T-helper 2 cell treated with Interferon-gamma antibody and Interleukin-4, amounts not matched to agents 5 μg/mL and 100 μg/mL, for 36 hours (primary cell): ENCODE data around the gene FNDC10.
A peak's percentile ranks its signal among the peaks of the same experiment; 100 is the strongest.

Source experiments
- DNase-seq: peaks from one replicate; pipeline ENCODE4 v3.0.0; 2021; ENCODE audit warnings: low spot score
- H3K27ac Mint-ChIP-seq: one replicate; pipeline ENCODE4 v1.8.0; 2021; ENCODE audit warnings: mild to moderate bottlenecking, mixed read lengths
- H3K27me3 Mint-ChIP-seq: one replicate; pipeline ENCODE4 v1.8.0; 2021; ENCODE audit warnings: low read depth, mixed read lengths
- H3K36me3 Mint-ChIP-seq: one replicate; pipeline ENCODE4 v1.8.0; 2021; ENCODE audit warnings: low read depth, mixed read lengths
- H3K4me1 Mint-ChIP-seq: one replicate; pipeline ENCODE4 v1.8.0; 2021; ENCODE audit warnings: low read depth, mixed read lengths
- H3K4me3 Mint-ChIP-seq: one replicate; pipeline ENCODE4 v1.8.0; 2022; ENCODE audit warnings: mild to moderate bottlenecking, moderate library complexity, mixed read lengths
- H3K9me3 Mint-ChIP-seq: one replicate; pipeline ENCODE4 v1.8.0; 2021; ENCODE audit warnings: mixed read lengths

Gene FNDC10

GRCh38 chr1:1591452-1591851 lies 8.5 kb downstream of the FNDC10 start:
- DNase-seq: no peak
- H3K36me3 Mint-ChIP-seq: no peaks in the 10 kb centered on the region

GRCh38 chr1:1583347-1584010 lies 16.5 kb downstream of the FNDC10 start:
- no peak overlapping the region for H3K4me3 Mint-ChIP-seq
- H3K4me1 Mint-ChIP-seq: no peaks in the 10 kb centered on the region
- H3K9me3 Mint-ChIP-seq: no peaks in the 10 kb centered on the region
- H3K36me3 Mint-ChIP-seq: no peaks in the 10 kb centered on the region
- no peak overlapping the region for H3K27ac Mint-ChIP-seq
- H3K27me3 Mint-ChIP-seq: peaks cover 8% of the 10 kb centered on the region
- DNase-seq: no peak

More at GRCh38 chr1:1591452-1591851, 8.5 kb downstream of the FNDC10 start:
- no peaks in the 10 kb centered on the region for H3K9me3 Mint-ChIP-seq
- H3K4me3 Mint-ChIP-seq: no peak overlapping the region
- H3K27ac Mint-ChIP-seq: no peak overlapping the region
- no peaks in the 10 kb centered on the region for H3K4me1 Mint-ChIP-seq
- no peaks in the 10 kb centered on the region for H3K27me3 Mint-ChIP-seq

- Mint-ChIP-seq H3K27ac (no peak overlapping the region), H3K9me3 (no peaks in the 10 kb centered on the region), H3K36me3 (no peaks in the 10 kb centered on the region), H3K27me3 (peaks cover 8% of the 10 kb centered on the region), H3K4me3 (no peak overlapping the region), H3K4me1 (no peaks in the 10 kb centered on the region)
- DNase-seq: no peak
Observed at GRCh38 chr1:1582585-1583346, 17.2 kb downstream of the FNDC10 start.

- no peak overlapping the region for H3K4me3 Mint-ChIP-seq
- H3K27me3 Mint-ChIP-seq: peaks cover 8% of the 10 kb centered on the region
- H3K4me1 Mint-ChIP-seq: peaks cover 13% of the 10 kb centered on the region
- H3K36me3 Mint-ChIP-seq: peaks cover 5% of the 10 kb centered on the region
- no peaks in the 10 kb centered on the region for H3K9me3 Mint-ChIP-seq
- DNase-seq: no peak
- H3K27ac Mint-ChIP-seq: no peak overlapping the region
Observed at GRCh38 chr1:1578371-1578940, 21.5 kb downstream of the FNDC10 start.

GRCh38 chr1:1577367-1578011 lies 22.4 kb downstream of the FNDC10 start:
- peaks cover 9% of the 10 kb centered on the region for H3K36me3 Mint-ChIP-seq
- no peak for DNase-seq
- H3K27ac Mint-ChIP-seq: no peak overlapping the region
- no peak overlapping the region for H3K4me3 Mint-ChIP-seq
- H3K4me1 Mint-ChIP-seq: peaks cover 13% of the 10 kb centered on the region
- H3K9me3 Mint-ChIP-seq: no peaks in the 10 kb centered on the region
- H3K27me3 Mint-ChIP-seq: peaks cover 8% of the 10 kb centered on the region

- Mint-ChIP-seq H3K9me3 (no peaks in the 10 kb centered on the region), H3K27ac (peak within 1 kb of the TSS; percentile 99), H3K4me3 (peak within 1 kb of the TSS; percentile 96), H3K4me1 (peaks cover 15% of the 10 kb centered on the region), H3K27me3 (no peaks in the 10 kb centered on the region), H3K36me3 (peaks cover 20% of the 10 kb centered on the region)
- peak; percentile 94 for DNase-seq
Observed at GRCh38 chr1:1574721-1575537, 25.0 kb downstream of the FNDC10 start, which contains the start of gene SSU72. Gene SSU72 (minus strand): TSS chr1:1574863. CDS start chr1:1574557, 306 bp downstream.

GRCh38 chr1:1573843-1574720 lies 25.9 kb downstream of the FNDC10 start:
- peaks cover 17% of the 10 kb centered on the region for H3K4me1 Mint-ChIP-seq
- H3K36me3 Mint-ChIP-seq: peaks cover 21% of the 10 kb centered on the region
- H3K9me3 Mint-ChIP-seq: no peaks in the 10 kb centered on the region
- peak overlapping the region; percentile 96 for H3K4me3 Mint-ChIP-seq
- no peak for DNase-seq
- peak overlapping the region; percentile 99 for H3K27ac Mint-ChIP-seq
- H3K27me3 Mint-ChIP-seq: no peaks in the 10 kb centered on the region

- H3K36me3 Mint-ChIP-seq: peaks cover 39% of the 10 kb centered on the region
Observed at GRCh38 chr1:1569341-1569740, 30.6 kb downstream of the FNDC10 start.

GRCh38 chr1:1567891-1568291 lies 32.0 kb downstream of the FNDC10 start:
- peaks cover 41% of the 10 kb centered on the region for H3K36me3 Mint-ChIP-seq
- no peaks in the 10 kb centered on the region for H3K9me3 Mint-ChIP-seq
- DNase-seq: no peak
- no peaks in the 10 kb centered on the region for H3K27me3 Mint-ChIP-seq
- no peak overlapping the region for H3K4me3 Mint-ChIP-seq
- no peak overlapping the region for H3K27ac Mint-ChIP-seq
- peaks cover 8% of the 10 kb centered on the region for H3K4me1 Mint-ChIP-seq

More at GRCh38 chr1:1569341-1569740, 30.6 kb downstream of the FNDC10 start:
- H3K27me3 Mint-ChIP-seq: no peaks in the 10 kb centered on the region
- no peak for DNase-seq
- H3K9me3 Mint-ChIP-seq: no peaks in the 10 kb centered on the region
- no peak overlapping the region for H3K27ac Mint-ChIP-seq
- no peak overlapping the region for H3K4me3 Mint-ChIP-seq
- peaks cover 10% of the 10 kb centered on the region for H3K4me1 Mint-ChIP-seq

GRCh38 chr1:1567152-1567875 lies 32.6 kb downstream of the FNDC10 start:
- H3K27ac Mint-ChIP-seq: no peak overlapping the region
- no peak overlapping the region for H3K4me3 Mint-ChIP-seq
- H3K27me3 Mint-ChIP-seq: no peaks in the 10 kb centered on the region
- no peak for DNase-seq
- H3K36me3 Mint-ChIP-seq: peaks cover 38% of the 10 kb centered on the region
- H3K4me1 Mint-ChIP-seq: peaks cover 8% of the 10 kb centered on the region
- H3K9me3 Mint-ChIP-seq: no peaks in the 10 kb centered on the region

- Mint-ChIP-seq H3K27me3 (no peaks in the 10 kb centered on the region), H3K9me3 (no peaks in the 10 kb centered on the region), H3K4me1 (peaks cover 5% of the 10 kb centered on the region), H3K36me3 (peaks cover 41% of the 10 kb centered on the region), H3K4me3 (no peak overlapping the region), H3K27ac (no peak overlapping the region)
- DNase-seq: no peak
Observed at GRCh38 chr1:1565340-1565739, 34.6 kb downstream of the FNDC10 start.

- H3K27ac Mint-ChIP-seq: no peak overlapping the region
- H3K36me3 Mint-ChIP-seq: peaks cover 36% of the 10 kb centered on the region
- no peak overlapping the region for H3K4me3 Mint-ChIP-seq
Observed at GRCh38 chr1:1564268-1564667, 35.7 kb downstream of the FNDC10 start.

More at GRCh38 chr1:1564268-1564667, 35.7 kb downstream of the FNDC10 start:
- no peak for DNase-seq
- no peaks in the 10 kb centered on the region for H3K27me3 Mint-ChIP-seq
- H3K4me1 Mint-ChIP-seq: peaks cover 4% of the 10 kb centered on the region
- no peaks in the 10 kb centered on the region for H3K9me3 Mint-ChIP-seq
